Nephron progenitor cell (in vitro differentiated cells): ENCODE results near the gene SRMS.

Source experiments
- DNase-seq: peaks from one replicate; pipeline ENCODE4 v3.0.0; 2021
- H3K27ac Mint-ChIP-seq: 2 replicates; pipeline ENCODE4 v1.8.0; 2021; ENCODE audit warnings: mild to moderate bottlenecking, moderate library complexity, mixed read lengths
- H3K27me3 Mint-ChIP-seq: 2 replicates; pipeline ENCODE4 v1.8.0; 2021; ENCODE audit warnings: mild to moderate bottlenecking, low read depth, mixed read lengths; ENCODE audit not compliant: poor library complexity
- H3K36me3 Mint-ChIP-seq: 2 replicates; pipeline ENCODE4 v1.8.0; 2021; ENCODE audit warnings: low read depth, mixed read lengths
- H3K4me1 Mint-ChIP-seq: 2 replicates; pipeline ENCODE4 v1.8.0; 2021; ENCODE audit warnings: mixed read lengths
- H3K4me3 Mint-ChIP-seq: 2 replicates; pipeline ENCODE4 v1.8.0; 2021; ENCODE audit warnings: mild to moderate bottlenecking, moderate library complexity, mixed read lengths
- H3K9me3 Mint-ChIP-seq: 2 replicates; pipeline ENCODE4 v1.8.0; 2021; ENCODE audit warnings: mild to moderate bottlenecking, moderate library complexity, mixed read lengths
- TF ChIP-seq, protein P1 (sequence below): fragments of 200-600 bp; sonication (generic); IDR thresholded peaks from 2 replicates; pipeline ENCODE4 v1.5.0; 2021; ENCODE audit warnings: antibody characterized with exemption

SRMS gene

DNA sequence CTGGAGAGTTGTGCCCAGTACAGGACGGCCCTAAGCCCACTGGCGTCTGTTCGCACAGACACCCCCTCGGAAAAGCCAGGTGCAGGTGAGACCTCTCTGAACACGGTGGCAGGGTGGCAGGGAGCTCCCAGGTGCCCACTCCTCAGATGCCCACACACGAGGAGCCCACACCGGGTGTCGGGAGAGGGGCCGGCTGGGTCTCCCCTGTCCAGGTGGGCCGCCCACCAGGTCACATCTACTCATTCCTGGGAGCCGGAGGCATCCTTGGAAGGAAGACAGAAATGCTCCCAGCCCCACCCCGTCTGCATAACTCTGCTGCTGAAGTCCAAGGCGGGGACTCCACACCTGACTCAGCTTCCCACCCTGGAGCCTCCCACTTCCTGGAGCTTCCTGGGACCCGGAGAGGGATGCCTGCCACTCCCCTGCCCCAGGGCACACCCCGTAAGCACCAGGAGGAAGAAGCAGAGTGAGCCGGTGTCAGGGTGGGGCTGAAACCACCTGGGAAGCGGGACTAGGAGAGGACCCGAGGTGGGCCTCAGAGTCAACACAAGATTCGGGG, 2.5 kb downstream of the SRMS start:
- H3K4me3 Mint-ChIP-seq = no peak overlapping the region
- H3K36me3 Mint-ChIP-seq = no peaks in the 10 kb centered on the region
- DNase-seq = no peak
- peaks cover 27% of the 10 kb centered on the region for H3K27me3 Mint-ChIP-seq
- TF ChIP-seq, protein P1, sequence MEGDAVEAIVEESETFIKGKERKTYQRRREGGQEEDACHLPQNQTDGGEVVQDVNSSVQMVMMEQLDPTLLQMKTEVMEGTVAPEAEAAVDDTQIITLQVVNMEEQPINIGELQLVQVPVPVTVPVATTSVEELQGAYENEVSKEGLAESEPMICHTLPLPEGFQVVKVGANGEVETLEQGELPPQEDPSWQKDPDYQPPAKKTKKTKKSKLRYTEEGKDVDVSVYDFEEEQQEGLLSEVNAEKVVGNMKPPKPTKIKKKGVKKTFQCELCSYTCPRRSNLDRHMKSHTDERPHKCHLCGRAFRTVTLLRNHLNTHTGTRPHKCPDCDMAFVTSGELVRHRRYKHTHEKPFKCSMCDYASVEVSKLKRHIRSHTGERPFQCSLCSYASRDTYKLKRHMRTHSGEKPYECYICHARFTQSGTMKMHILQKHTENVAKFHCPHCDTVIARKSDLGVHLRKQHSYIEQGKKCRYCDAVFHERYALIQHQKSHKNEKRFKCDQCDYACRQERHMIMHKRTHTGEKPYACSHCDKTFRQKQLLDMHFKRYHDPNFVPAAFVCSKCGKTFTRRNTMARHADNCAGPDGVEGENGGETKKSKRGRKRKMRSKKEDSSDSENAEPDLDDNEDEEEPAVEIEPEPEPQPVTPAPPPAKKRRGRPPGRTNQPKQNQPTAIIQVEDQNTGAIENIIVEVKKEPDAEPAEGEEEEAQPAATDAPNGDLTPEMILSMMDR = no peak
- no peaks in the 10 kb centered on the region for H3K9me3 Mint-ChIP-seq
- H3K4me1 Mint-ChIP-seq = no peaks in the 10 kb centered on the region
- H3K27ac Mint-ChIP-seq = no peak overlapping the region

DNA sequence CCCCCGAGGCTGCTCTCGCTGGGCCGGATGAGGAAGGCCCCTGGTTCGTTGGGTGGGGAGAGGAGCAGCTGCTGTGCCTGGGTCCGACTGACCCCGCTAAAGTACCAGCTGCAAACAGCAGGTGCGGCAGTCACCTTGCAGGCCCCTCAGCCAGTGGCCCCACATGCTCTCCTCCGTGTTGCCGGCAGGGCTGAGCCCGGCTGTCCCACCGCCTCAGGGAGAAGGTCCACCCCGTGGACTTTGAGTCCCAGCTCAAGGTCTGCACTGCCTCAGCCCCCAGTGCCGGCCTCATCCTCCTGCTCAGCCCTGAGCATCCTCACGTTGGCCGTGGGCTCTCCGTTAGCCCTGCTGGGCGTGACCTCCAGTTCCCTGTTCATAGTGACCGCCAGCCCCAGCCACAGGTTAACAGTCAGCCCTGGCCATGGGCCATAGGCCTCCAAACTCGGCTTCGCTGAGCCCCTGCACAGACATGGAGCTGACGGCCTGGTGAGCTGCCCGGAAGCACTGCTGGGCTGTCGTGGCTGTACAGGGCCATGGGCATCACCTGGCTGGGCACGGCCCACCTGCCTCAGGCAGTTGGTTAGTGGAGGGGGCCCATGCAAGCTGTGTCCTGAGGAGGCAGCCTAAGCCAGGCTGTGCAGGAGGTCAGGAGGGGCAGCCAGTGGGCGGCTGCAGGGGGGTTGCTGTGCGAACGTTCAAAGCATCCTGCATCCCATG, 3.1 kb downstream of the SRMS start:
- no peak overlapping the region for H3K27ac Mint-ChIP-seq
- no peaks in the 10 kb centered on the region for H3K9me3 Mint-ChIP-seq
- H3K4me1 Mint-ChIP-seq = no peaks in the 10 kb centered on the region
- peaks cover 26% of the 10 kb centered on the region for H3K27me3 Mint-ChIP-seq
- TF ChIP-seq, protein P1 = no peak
- H3K4me3 Mint-ChIP-seq = no peak overlapping the region
- H3K36me3 Mint-ChIP-seq = no peaks in the 10 kb centered on the region
- DNase-seq = no peak

DNA sequence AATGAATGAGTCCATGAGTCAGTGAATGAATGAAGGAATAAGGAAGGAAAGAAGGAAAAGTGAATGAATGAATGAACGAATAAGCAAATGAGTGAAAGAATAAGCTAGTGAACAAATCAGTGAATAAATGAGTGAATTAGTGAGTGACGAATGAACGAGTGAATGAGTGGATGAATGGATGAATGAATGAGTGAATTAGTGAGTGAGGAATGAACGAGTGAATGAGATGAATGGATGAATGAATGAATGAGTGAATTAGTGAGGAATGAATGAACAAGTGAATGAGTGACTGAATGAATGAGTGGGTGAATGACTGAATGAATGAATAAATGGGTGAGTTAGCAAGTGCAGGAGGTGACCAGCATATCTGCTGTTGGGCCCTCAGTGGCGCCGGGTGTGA, 3.8 kb downstream of the SRMS start:
- no peak overlapping the region for H3K27ac Mint-ChIP-seq
- H3K4me3 Mint-ChIP-seq = no peak overlapping the region
- H3K27me3 Mint-ChIP-seq = peaks cover 22% of the 10 kb centered on the region
- H3K9me3 Mint-ChIP-seq = no peaks in the 10 kb centered on the region
- no peaks in the 10 kb centered on the region for H3K36me3 Mint-ChIP-seq
- TF ChIP-seq, protein P1 = no peak
- no peaks in the 10 kb centered on the region for H3K4me1 Mint-ChIP-seq
- no peak for DNase-seq

DNA sequence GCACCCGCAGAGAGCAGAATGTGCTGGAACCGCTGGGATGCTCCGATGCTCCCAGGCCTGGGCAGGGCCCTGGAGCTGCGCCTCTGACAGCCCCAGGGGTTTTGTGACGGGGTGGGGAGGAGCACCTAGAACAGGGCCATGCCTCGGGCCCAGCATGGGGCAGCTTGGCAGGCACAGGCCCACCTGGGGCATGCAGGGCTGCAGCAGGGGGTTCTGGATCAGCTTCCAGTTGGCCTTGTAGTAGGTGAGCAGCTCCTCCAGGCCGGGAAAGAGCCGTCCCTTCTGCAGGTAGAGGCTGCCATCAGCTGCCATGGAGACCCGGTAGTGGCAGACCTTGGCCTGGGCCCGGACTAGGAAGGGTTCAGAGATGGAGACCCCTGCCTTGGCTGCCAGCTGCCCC, 4.4 kb downstream of the SRMS start:
- Mint-ChIP-seq H3K4me3 (no peak overlapping the region), H3K4me1 (no peaks in the 10 kb centered on the region), H3K27ac (no peak overlapping the region), H3K36me3 (no peaks in the 10 kb centered on the region), H3K27me3 (peaks cover 19% of the 10 kb centered on the region), H3K9me3 (no peaks in the 10 kb centered on the region)
- no peak for DNase-seq
- TF ChIP-seq, protein P1 = no peak

DNA sequence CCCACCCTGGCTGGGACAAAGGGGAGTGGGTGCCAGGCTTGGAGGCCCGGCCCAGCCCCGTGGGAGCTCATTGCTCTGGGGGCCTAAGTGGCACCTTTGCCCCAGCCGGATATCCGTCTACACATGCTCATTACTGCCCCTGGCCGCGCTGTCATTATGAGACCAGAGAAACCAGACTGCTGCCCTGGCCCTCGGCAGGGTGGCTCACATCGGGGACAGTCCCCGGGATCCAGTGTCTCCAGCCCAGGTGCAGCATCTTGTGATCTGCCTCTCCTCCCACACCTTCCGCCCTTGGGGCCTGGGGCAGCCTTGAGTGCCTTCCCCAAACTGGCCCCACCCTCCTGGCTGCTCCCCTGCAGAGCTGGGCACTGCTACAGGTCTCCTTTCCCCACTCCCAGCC, 4.9 kb downstream of the SRMS start:
- no peaks in the 10 kb centered on the region for H3K4me1 Mint-ChIP-seq
- no peak overlapping the region for H3K4me3 Mint-ChIP-seq
- no peak for DNase-seq
- H3K27ac Mint-ChIP-seq = no peak overlapping the region
- no peaks in the 10 kb centered on the region for H3K9me3 Mint-ChIP-seq
- TF ChIP-seq, protein P1 = no peak
- H3K36me3 Mint-ChIP-seq = no peaks in the 10 kb centered on the region
- H3K27me3 Mint-ChIP-seq = peaks cover 19% of the 10 kb centered on the region

DNA sequence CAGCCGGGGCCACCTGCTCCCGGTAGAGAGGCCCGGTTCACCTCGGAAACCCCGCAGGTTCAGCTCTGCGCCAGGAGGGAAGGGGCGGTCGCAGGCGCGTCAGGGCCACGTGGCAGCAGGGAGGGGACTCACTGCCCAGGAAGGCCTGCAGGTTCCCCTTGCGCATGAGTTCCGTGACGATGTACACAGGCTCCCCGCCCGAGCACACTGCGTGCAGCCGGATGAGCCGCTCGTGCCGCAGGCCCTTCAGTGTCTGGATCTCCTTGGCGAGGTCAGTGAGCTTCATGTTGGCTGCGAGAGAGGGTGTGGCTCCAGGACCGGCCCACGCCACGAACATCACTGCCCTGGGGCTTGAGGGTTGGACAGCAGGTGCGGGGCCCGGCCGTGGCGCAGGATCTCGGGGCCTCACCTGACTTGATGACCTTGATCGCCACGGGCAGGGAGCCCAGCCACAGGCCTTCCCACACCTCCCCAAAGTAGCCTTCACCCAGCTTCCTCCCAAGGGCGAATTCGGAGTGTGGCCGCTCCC, 5.5 kb downstream of the SRMS start:
- Mint-ChIP-seq H3K4me3 (no peak overlapping the region), H3K27ac (no peak overlapping the region), H3K4me1 (no peaks in the 10 kb centered on the region), H3K9me3 (no peaks in the 10 kb centered on the region), H3K27me3 (peaks cover 19% of the 10 kb centered on the region), H3K36me3 (no peaks in the 10 kb centered on the region)
- TF ChIP-seq, protein P1 = no peak
- no peak for DNase-seq
